Breast epithelium (tissue), 4 donors: ENCODE results near the gene CDH6. TPM values are rescaled to one million over a fixed set of nuclear protein-coding genes. Genes with fewer than 3 reads are reported as not detected.
"Not testable (repeated sequence)": the region's sequence is repeated elsewhere in the genome, so short reads cannot be mapped to it uniquely, and the experiment has no call there.

Experiments
- DNase-seq, 2 donors: peaks; one replicate each; pipeline ENCODE4 v3.0.0-alpha.2; 2019; ENCODE audit warnings: low spot score in 2 of 2
- H3K27ac ChIP-seq, 2 donors: fragments of 200-600 bp; sonication (generic) in 1 of 2; one replicate each; pipeline ENCODE4 v1.5.1; 2016 to 2019; ENCODE audit warnings: mild to moderate bottlenecking in 1 of 2
- H3K27me3 ChIP-seq, 2 donors: fragments of 200-600 bp; sonication (generic) in 1 of 2; one replicate each; pipeline versions ENCODE4 v1.5.1 to v1.6.0; 2017 to 2019; ENCODE audit warnings: control low read depth in 1 of 2, mild to moderate bottlenecking in 1 of 2
- H3K36me3 ChIP-seq: fragments of 200-600 bp; one replicate; pipeline ENCODE4 v1.5.1; 2019
- H3K4me1 ChIP-seq, 2 donors: fragments of 200-600 bp; sonication (generic); one replicate each; pipeline ENCODE4 v1.5.1; 2016 to 2019; ENCODE audit warnings: control low read depth in 1 of 2
- H3K4me3 ChIP-seq, 3 donors: fragments of 200-600 bp; sonication (generic); 1 replicate in 2 of 3; 2 replicates in 1 of 3; pipeline ENCODE4 v1.5.1; 2016 to 2019; ENCODE audit warnings: mild to moderate bottlenecking in 3 of 3, moderate library complexity in 2 of 3
- H3K9me3 ChIP-seq, 2 donors: fragments of 200-600 bp; sonication (generic) in 1 of 2; one replicate each; pipeline ENCODE4 v1.5.1; 2016 to 2019; ENCODE audit warnings: control low read depth in 1 of 2
- CTCF ChIP-seq, 3 donors: fragments of 450-650 bp; IDR thresholded peaks; one replicate each; pipeline ENCODE4 v1.5.1; 2016 to 2017; ENCODE audit warnings: antibody characterized with exemption in 3 of 3, mild to moderate bottlenecking in 3 of 3, moderate library complexity in 3 of 3
- POLR2A ChIP-seq: fragments of 450-650 bp; IDR thresholded peaks from one replicate; pipeline ENCODE4 v1.6.1; 2016; ENCODE audit warnings: antibody characterized with exemption, mild to moderate bottlenecking, moderate library complexity
- POLR2AphosphoS5 ChIP-seq, 3 donors: sonication (generic); formaldehyde crosslinking; IDR thresholded peaks; one replicate each; pipeline ENCODE4 v1.6.1; 2017; ENCODE audit warnings: antibody characterized with exemption in 3 of 3
- intact Hi-C: fragments of 100-400 bp; cut with DNase I; formaldehyde crosslinking; loops from one replicate; pipeline ENCODE4 v1.15.1; 2023; ENCODE audit warnings: low total_unique reads
- total RNA-seq, 3 donors: library from RNA; depleted of rRNA; stranded (reverse); fragments of >200 nt; gene quantifications; one replicate each; pipeline ENCODE4 v1.1.0, GENCODE V29; 2016

Gene CDH6
- total RNA-seq, 3 donors from 2014 or later: 1.4 to 4.8 (median 3.9) TPM

GRCh38 chr5:31355337-31355736, 161.9 kb downstream of the CDH6 start:
- TF ChIP-seq CTCF (IDR thresholded peaks at IDR 0.05): no peak
- no peak for TF ChIP-seq POLR2A
- no peak for TF ChIP-seq POLR2AphosphoS5 (IDR thresholded peaks at IDR 0.05)
- Histone ChIP-seq H3K9me3 (peaks cover 0 to 4% of the 10 kb centered on the region in 2 donors), H3K27me3 (no peaks in the 10 kb centered on the region), H3K27ac (no peak overlapping the region), H3K4me1 (no peaks in the 10 kb centered on the region), H3K36me3 (no peaks in the 10 kb centered on the region), H3K4me3 (no peak overlapping the region)
- intact Hi-C loops: no loop called here
- no peak for DNase-seq

GRCh38 chr5:31357038-31357437, 163.6 kb downstream of the CDH6 start:
- no peaks in the 10 kb centered on the region for H3K27me3 ChIP-seq
- intact Hi-C loops: no loop called here
- TF ChIP-seq POLR2AphosphoS5 (IDR thresholded peaks at IDR 0.05) (no peak), CTCF (IDR thresholded peaks at IDR 0.05) (no peak), POLR2A (no peak)
- no peak overlapping the region for H3K4me3 ChIP-seq
- no peak overlapping the region for H3K27ac ChIP-seq
- DNase-seq: no peak
- peaks cover 0 to 4% of the 10 kb centered on the region in 2 donors for H3K9me3 ChIP-seq
- H3K36me3 ChIP-seq: no peaks in the 10 kb centered on the region
- no peaks in the 10 kb centered on the region for H3K4me1 ChIP-seq

GRCh38 chr5:31359839-31360238, 166.4 kb downstream of the CDH6 start:
- no peak overlapping the region for H3K27ac ChIP-seq
- TF ChIP-seq CTCF (IDR thresholded peaks at IDR 0.05) (no peak), POLR2A (no peak), POLR2AphosphoS5 (IDR thresholded peaks at IDR 0.05) (no peak)
- no peaks in the 10 kb centered on the region for H3K36me3 ChIP-seq
- H3K27me3 ChIP-seq: no peaks in the 10 kb centered on the region
- intact Hi-C loops: no loop called here
- DNase-seq: no peak
- no peaks in the 10 kb centered on the region for H3K4me1 ChIP-seq
- H3K9me3 ChIP-seq: peaks cover 0 to 4% of the 10 kb centered on the region in 2 donors
- no peak overlapping the region for H3K4me3 ChIP-seq

DNA sequence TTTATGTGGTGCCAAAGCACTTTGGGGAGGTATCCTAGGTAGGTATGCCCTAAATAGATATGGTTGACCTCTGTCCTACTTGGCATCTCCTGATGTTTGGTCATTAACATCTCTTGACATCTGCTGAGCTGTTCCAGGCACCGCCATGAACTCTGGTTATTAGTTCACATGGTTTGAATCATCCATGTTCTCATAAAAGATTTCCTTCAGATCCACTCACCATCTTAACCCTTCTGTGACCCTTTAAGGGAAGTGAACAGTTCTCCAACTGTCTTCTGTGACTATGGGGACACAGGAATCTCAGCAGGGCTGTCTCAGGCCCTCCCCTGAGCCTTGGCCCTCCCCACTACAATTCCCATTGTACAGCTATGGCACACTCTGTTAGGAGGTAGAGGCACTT, 167.7 kb downstream of the CDH6 start:
- no peak overlapping the region for H3K4me3 ChIP-seq
- TF ChIP-seq POLR2AphosphoS5 (IDR thresholded peaks at IDR 0.05) (no peak), CTCF (IDR thresholded peaks at IDR 0.05) (no peak), POLR2A (no peak)
- no peaks in the 10 kb centered on the region for H3K4me1 ChIP-seq
- no peaks in the 10 kb centered on the region for H3K9me3 ChIP-seq
- H3K27ac ChIP-seq: no peak overlapping the region
- no peaks in the 10 kb centered on the region for H3K27me3 ChIP-seq
- DNase-seq: no peak
- no peaks in the 10 kb centered on the region for H3K36me3 ChIP-seq
- intact Hi-C loops: no loop called here

GRCh38 chr5:31361704-31362528, 168.4 kb downstream of the CDH6 start:
- intact Hi-C loops: not testable (repeated sequence)

More at GRCh38 chr5:31361704-31362528, 168.4 kb downstream of the CDH6 start:
- H3K36me3 ChIP-seq, H3K27me3 ChIP-seq, H3K27ac ChIP-seq, H3K9me3 ChIP-seq, DNase-seq, H3K4me1 ChIP-seq, H3K4me3 ChIP-seq: not testable (repeated sequence)
